WTC11 (cell line): ENCODE measurements around the gene ADK. TPM values are rescaled to one million over a fixed set of nuclear protein-coding genes. Genes with fewer than 3 reads are reported as not detected.
"Not testable (repeated sequence)": the region's sequence is repeated elsewhere in the genome, so short reads cannot be mapped to it uniquely, and the experiment has no call there.

Experiments used
- ATAC-seq: fragments of 200-7000 bp; cut with Tn5 transposase; 2 replicates; pipeline ENCODE4 v1.10.0; 2021; ENCODE audit warnings: mild to moderate bottlenecking, moderate library complexity
- CTCF ChIA-PET: fragments of 300-600 bp; sonication (Branson Sonifier 250); formaldehyde crosslinking; loops from one replicate; lab custom pipeline; 2021; ENCODE audit warnings: antibody characterized with exemption; lab: Charles Lee
- POLR2A ChIA-PET: fragments of 350-600 bp; sonication (Branson Sonifier 250); formaldehyde crosslinking; loops from one replicate; lab custom pipeline; 2021; ENCODE audit warnings: antibody characterized with exemption; lab: Charles Lee
- DNase-seq: peaks from one replicate; pipeline ENCODE4 v3.0.0; 2021; ENCODE audit warnings: low spot score
- H3K27ac Mint-ChIP-seq: 2 replicates; pipeline ENCODE4 v1.8.0; 2021; ENCODE audit warnings: mixed read lengths
- H3K27me3 Mint-ChIP-seq: 2 replicates; pipeline ENCODE4 v1.8.0; 2021; ENCODE audit warnings: low read depth, mild to moderate bottlenecking, moderate library complexity, mixed read lengths
- H3K36me3 Mint-ChIP-seq: 2 replicates; pipeline ENCODE4 v1.8.0; 2021; ENCODE audit warnings: mixed read lengths
- H3K4me1 Mint-ChIP-seq: 2 replicates; pipeline ENCODE4 v1.8.0; 2022; ENCODE audit warnings: mixed read lengths
- H3K4me3 Mint-ChIP-seq: 2 replicates; pipeline ENCODE4 v1.8.0; 2021; ENCODE audit warnings: mild to moderate bottlenecking, moderate library complexity, mixed read lengths
- H3K9me3 Mint-ChIP-seq: 2 replicates; pipeline ENCODE4 v1.8.0; 2021; ENCODE audit warnings: mixed read lengths
- CREM ChIP-seq: sonication (generic); formaldehyde crosslinking; IDR thresholded peaks from 2 replicates; pipeline ENCODE4 v1.8.1; 2022; ENCODE audit warnings: mild to moderate bottlenecking, missing genetic modification reagents, moderate library complexity
- E2F5 ChIP-seq: sonication (generic); formaldehyde crosslinking; IDR thresholded peaks from 2 replicates; pipeline ENCODE4 v1.8.1; 2022; ENCODE audit warnings: mild to moderate bottlenecking, moderate library complexity, missing genetic modification reagents
- ELF4 ChIP-seq: sonication (generic); formaldehyde crosslinking; IDR thresholded peaks from 2 replicates; pipeline ENCODE4 v1.8.1; 2022; ENCODE audit warnings: low read depth, mild to moderate bottlenecking, moderate library complexity, missing genetic modification reagents
- FOXK1 ChIP-seq: sonication (generic); formaldehyde crosslinking; IDR thresholded peaks from 2 replicates; pipeline ENCODE4 v1.8.0; 2022; ENCODE audit warnings: mild to moderate bottlenecking, moderate library complexity, missing genetic modification reagents
- GTF2I ChIP-seq: fragments of 250-450 bp; sonication (Bioruptor Pico); conservative IDR thresholded peaks from 2 replicates; pipeline ENCODE4 v1.4.0; 2021; ENCODE audit warnings: mild to moderate bottlenecking
- MXD4 ChIP-seq: fragments of 250-450 bp; sonication (Bioruptor Pico); IDR thresholded peaks from 2 replicates; pipeline ENCODE4 v1.8.0; 2021; ENCODE audit warnings: mild to moderate bottlenecking, moderate library complexity, borderline replicate concordance
- MYBL2 ChIP-seq: sonication (generic); formaldehyde crosslinking; IDR thresholded peaks from 2 replicates; pipeline ENCODE4 v1.8.1; 2023; ENCODE audit warnings: mild to moderate bottlenecking, moderate library complexity, missing genetic modification reagents
- NFYB ChIP-seq: sonication (generic); formaldehyde crosslinking; conservative IDR thresholded peaks from 2 replicates; pipeline ENCODE4 v1.8.0; 2022; ENCODE audit warnings: low read depth, missing genetic modification reagents
- NR3C1 ChIP-seq: sonication (generic); formaldehyde crosslinking; conservative IDR thresholded peaks from 2 replicates; pipeline ENCODE4 v1.8.1; 2023; ENCODE audit warnings: low read depth, mild to moderate bottlenecking, missing genetic modification reagents
- PREB ChIP-seq: sonication (generic); formaldehyde crosslinking; IDR thresholded peaks from 2 replicates; pipeline ENCODE4 v1.8.1; 2022; ENCODE audit warnings: mild to moderate bottlenecking, missing genetic modification reagents, moderate library complexity, borderline replicate concordance
- RELA ChIP-seq: sonication (generic); formaldehyde crosslinking; IDR thresholded peaks from 2 replicates; pipeline ENCODE4 v1.8.1; 2022; ENCODE audit warnings: missing genetic modification reagents, mild to moderate bottlenecking, borderline replicate concordance
- RORB ChIP-seq: fragments of 250-450 bp; sonication (Bioruptor Pico); IDR thresholded peaks from 2 replicates; pipeline ENCODE4 v1.9.0; 2021; ENCODE audit warnings: mild to moderate bottlenecking
- SMAD4 ChIP-seq: sonication (generic); formaldehyde crosslinking; IDR thresholded peaks from 2 replicates; pipeline ENCODE4 v1.8.0; 2022; ENCODE audit warnings: mild to moderate bottlenecking, missing genetic modification reagents
- SP1 ChIP-seq: sonication (generic); formaldehyde crosslinking; conservative IDR thresholded peaks from 2 replicates; pipeline ENCODE4 v1.8.1; 2022; ENCODE audit warnings: missing genetic modification reagents
- USF2 ChIP-seq: sonication (generic); formaldehyde crosslinking; IDR thresholded peaks from 2 replicates; pipeline ENCODE4 v1.8.1; 2023; ENCODE audit warnings: mild to moderate bottlenecking, missing genetic modification reagents, moderate library complexity
- ZBTB21 ChIP-seq: sonication (generic); formaldehyde crosslinking; IDR thresholded peaks from 2 replicates; pipeline ENCODE4 v1.8.1; 2023; ENCODE audit warnings: mild to moderate bottlenecking, missing genetic modification reagents, borderline replicate concordance
- ZMAT4 ChIP-seq: fragments of 250-450 bp; sonication (Bioruptor Pico); IDR thresholded peaks from 2 replicates; pipeline ENCODE4 v1.9.0; 2021; ENCODE audit warnings: mild to moderate bottlenecking
- ZNF219 ChIP-seq: sonication (generic); formaldehyde crosslinking; IDR thresholded peaks from 2 replicates; pipeline ENCODE4 v1.8.0; 2023; ENCODE audit warnings: missing genetic modification reagents, mild to moderate bottlenecking, borderline replicate concordance
- ZNF263 ChIP-seq: sonication (generic); formaldehyde crosslinking; IDR thresholded peaks from 2 replicates; pipeline ENCODE4 v1.8.1; 2022; ENCODE audit warnings: low read depth, mild to moderate bottlenecking, moderate library complexity, missing genetic modification reagents
- ZNF396 ChIP-seq: fragments of 250-450 bp; sonication (Bioruptor Pico); IDR thresholded peaks from 2 replicates; pipeline ENCODE4 v1.8.0; 2021; ENCODE audit warnings: mild to moderate bottlenecking, moderate library complexity, borderline replicate concordance
- ZNF425 ChIP-seq: fragments of 250-450 bp; sonication (Bioruptor Pico); conservative IDR thresholded peaks from 2 replicates; pipeline ENCODE4 v1.9.0; 2021; ENCODE audit warnings: mild to moderate bottlenecking
- ZNF512 ChIP-seq: sonication (generic); formaldehyde crosslinking; IDR thresholded peaks from 2 replicates; pipeline ENCODE4 v1.8.1; 2022; ENCODE audit warnings: missing genetic modification reagents, borderline replicate concordance
- total RNA-seq: library from RNA; stranded (reverse); gene quantifications from 3 replicates; pipeline ENCODE4 v1.2.3, GENCODE V29; 2021
- TF ChIP-seq, protein P1 (sequence below): sonication (generic); formaldehyde crosslinking; IDR thresholded peaks from 2 replicates; pipeline ENCODE4 v1.8.0; 2022; ENCODE audit warnings: mild to moderate bottlenecking, missing genetic modification reagents
- TF ChIP-seq, protein P2 (sequence below): fragments of 250-450 bp; sonication (Bioruptor Pico); IDR thresholded peaks from 2 replicates; pipeline ENCODE4 v1.9.0; 2021; ENCODE audit warnings: moderate library complexity, mild to moderate bottlenecking, inconsistent platforms, borderline replicate concordance

The ADK gene
- total RNA-seq, 1 experiment from 2014 or later = 32.7 TPM

- POLR2A ChIA-PET = no interaction called here
- CTCF ChIA-PET = no interaction called here
Observed at GRCh38 chr10:74347522-74347921, 196.5 kb downstream of the ADK start.

DNA sequence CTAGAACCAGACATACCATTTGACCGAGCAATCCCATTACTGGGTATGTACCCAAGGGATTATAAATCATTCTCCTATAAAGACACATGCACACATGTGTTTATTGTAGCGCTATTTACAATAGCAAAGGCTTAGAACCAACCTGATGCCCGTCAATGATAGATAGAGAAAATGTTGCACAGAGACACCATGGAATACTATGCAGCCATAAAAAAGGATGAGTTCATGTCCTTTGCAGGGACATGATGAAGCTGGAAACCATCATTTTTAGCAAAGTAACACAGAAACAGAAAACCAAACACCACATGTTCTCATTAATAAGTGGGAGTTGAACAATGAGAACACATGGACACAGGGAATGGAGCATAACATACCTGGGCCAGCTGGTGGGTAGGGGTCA, 202.0 kb downstream of the ADK start:
- H3K36me3 Mint-ChIP-seq, H3K27me3 Mint-ChIP-seq, H3K4me3 Mint-ChIP-seq, POLR2A ChIA-PET, H3K4me1 Mint-ChIP-seq, ATAC-seq, CTCF ChIA-PET, DNase-seq, H3K27ac Mint-ChIP-seq: not testable (repeated sequence)
- H3K9me3 Mint-ChIP-seq = peaks cover 27% of the 10 kb centered on the region

More at GRCh38 chr10:74347522-74347921, 196.5 kb downstream of the ADK start:
- Mint-ChIP-seq H3K36me3 (peaks cover 23% of the 10 kb centered on the region), H3K27ac (no peak overlapping the region), H3K4me1 (peaks cover 4% of the 10 kb centered on the region), H3K27me3 (no peaks in the 10 kb centered on the region), H3K9me3 (peaks cover 37% of the 10 kb centered on the region), H3K4me3 (no peak overlapping the region)
- no peak for ATAC-seq
- no peak for DNase-seq
- TF ChIP-seq ZNF396 (no peak), PREB (CRISPR knock-in tag) (no peak), ZBTB21 (CRISPR knock-in tag) (no peak), ZNF219 (CRISPR knock-in tag) (no peak), MYBL2 (CRISPR knock-in tag) (no peak), NFYB (CRISPR knock-in tag) (no peak)
- TF ChIP-seq, protein P1, sequence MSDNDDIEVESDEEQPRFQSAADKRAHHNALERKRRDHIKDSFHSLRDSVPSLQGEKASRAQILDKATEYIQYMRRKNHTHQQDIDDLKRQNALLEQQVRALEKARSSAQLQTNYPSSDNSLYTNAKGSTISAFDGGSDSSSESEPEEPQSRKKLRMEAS (CRISPR knock-in tag) = no peak
- TF ChIP-seq, protein P2, sequence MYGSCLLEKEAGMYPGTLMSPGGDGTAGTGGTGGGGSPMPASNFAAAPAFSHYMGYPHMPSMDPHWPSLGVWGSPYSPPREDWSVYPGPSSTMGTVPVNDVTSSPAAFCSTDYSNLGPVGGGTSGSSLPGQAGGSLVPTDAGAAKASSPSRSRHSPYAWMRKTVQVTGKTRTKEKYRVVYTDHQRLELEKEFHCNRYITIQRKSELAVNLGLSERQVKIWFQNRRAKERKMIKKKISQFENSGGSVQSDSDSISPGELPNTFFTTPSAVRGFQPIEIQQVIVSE (CRISPR knock-in tag) = no peak

GRCh38 chr10:74361678-74362077, 210.7 kb downstream of the ADK start:
- ChIA-PET POLR2A (no interaction called here), CTCF (no interaction called here)
- DNase-seq (no peak), ATAC-seq (no peak)
- Mint-ChIP-seq H3K27ac (no peak overlapping the region), H3K4me1 (no peaks in the 10 kb centered on the region), H3K4me3 (no peak overlapping the region), H3K27me3 (no peaks in the 10 kb centered on the region), H3K9me3 (peaks cover 36% of the 10 kb centered on the region), H3K36me3 (peaks cover 30% of the 10 kb centered on the region)
- TF ChIP-seq ZNF425 (CRISPR knock-in tag) (no peak), USF2 (CRISPR knock-in tag) (no peak), SMAD4 (no peak), ZMAT4 (CRISPR knock-in tag) (no peak), GTF2I (CRISPR knock-in tag) (no peak), RELA (CRISPR knock-in tag) (no peak), ZNF263 (CRISPR knock-in tag) (no peak), CREM (CRISPR knock-in tag) (no peak), SP1 (no peak), FOXK1 (CRISPR knock-in tag) (no peak), RORB (CRISPR knock-in tag) (no peak), ELF4 (CRISPR knock-in tag) (no peak), ZBTB21 (CRISPR knock-in tag) (no peak), ZNF512 (CRISPR knock-in tag) (no peak), ZNF396 (no peak), E2F5 (CRISPR knock-in tag) (no peak), ZNF219 (CRISPR knock-in tag) (no peak), MXD4 (CRISPR knock-in tag) (no peak), NR3C1 (CRISPR knock-in tag) (no peak)
